ENCODE data around the gene EIF3B. TPM values are rescaled to one million over a fixed set of nuclear protein-coding genes. Genes with fewer than 3 reads are reported as not detected.

The EIF3B gene
- total and polyA plus RNA-seq, 9 of the 15 experiments (the other 6 are each of a cell fraction or from before 2014, with no cell fraction given) = 25.9 to 494 (median 357) TPM

DNA sequence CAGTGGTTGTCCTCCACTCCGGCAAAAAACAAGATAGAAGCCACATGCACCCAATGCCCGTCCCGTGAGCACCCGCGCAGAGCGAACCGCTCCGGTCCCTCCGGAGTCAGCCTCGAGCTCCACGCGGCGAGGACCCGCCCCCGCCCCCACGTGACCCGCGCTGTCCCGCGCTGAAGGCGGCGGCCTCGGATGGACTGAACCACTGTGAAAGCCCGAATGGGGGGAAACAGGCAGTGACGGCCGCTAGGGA, 766 bp upstream of the EIF3B start (continued):
- peak; percentile 83 for TF ChIP-seq ZNF263 (CRISPR knock-in tag; IDR thresholded peaks at IDR 0.05; ENCODE audit: borderline replicate concordance)
- TF ChIP-seq, protein P1, sequence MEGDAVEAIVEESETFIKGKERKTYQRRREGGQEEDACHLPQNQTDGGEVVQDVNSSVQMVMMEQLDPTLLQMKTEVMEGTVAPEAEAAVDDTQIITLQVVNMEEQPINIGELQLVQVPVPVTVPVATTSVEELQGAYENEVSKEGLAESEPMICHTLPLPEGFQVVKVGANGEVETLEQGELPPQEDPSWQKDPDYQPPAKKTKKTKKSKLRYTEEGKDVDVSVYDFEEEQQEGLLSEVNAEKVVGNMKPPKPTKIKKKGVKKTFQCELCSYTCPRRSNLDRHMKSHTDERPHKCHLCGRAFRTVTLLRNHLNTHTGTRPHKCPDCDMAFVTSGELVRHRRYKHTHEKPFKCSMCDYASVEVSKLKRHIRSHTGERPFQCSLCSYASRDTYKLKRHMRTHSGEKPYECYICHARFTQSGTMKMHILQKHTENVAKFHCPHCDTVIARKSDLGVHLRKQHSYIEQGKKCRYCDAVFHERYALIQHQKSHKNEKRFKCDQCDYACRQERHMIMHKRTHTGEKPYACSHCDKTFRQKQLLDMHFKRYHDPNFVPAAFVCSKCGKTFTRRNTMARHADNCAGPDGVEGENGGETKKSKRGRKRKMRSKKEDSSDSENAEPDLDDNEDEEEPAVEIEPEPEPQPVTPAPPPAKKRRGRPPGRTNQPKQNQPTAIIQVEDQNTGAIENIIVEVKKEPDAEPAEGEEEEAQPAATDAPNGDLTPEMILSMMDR (IDR thresholded peaks at IDR 0.05 in 2 of 3, conservative IDR thresholded peaks at IDR 0.05 in 1 of 3; ENCODE audit: insufficient read depth in 2 of 3, low read depth in 1 of 3, low read length in 3 of 3) = 0 out of 6 replicates have a peak, but pooled peaks of 1 of the 3 experiments have one; percentile 1
- TF ChIP-seq ZNF717 (CRISPR knock-in tag; IDR thresholded peaks at IDR 0.05) = no peak
- TF ChIP-seq, protein P2, sequence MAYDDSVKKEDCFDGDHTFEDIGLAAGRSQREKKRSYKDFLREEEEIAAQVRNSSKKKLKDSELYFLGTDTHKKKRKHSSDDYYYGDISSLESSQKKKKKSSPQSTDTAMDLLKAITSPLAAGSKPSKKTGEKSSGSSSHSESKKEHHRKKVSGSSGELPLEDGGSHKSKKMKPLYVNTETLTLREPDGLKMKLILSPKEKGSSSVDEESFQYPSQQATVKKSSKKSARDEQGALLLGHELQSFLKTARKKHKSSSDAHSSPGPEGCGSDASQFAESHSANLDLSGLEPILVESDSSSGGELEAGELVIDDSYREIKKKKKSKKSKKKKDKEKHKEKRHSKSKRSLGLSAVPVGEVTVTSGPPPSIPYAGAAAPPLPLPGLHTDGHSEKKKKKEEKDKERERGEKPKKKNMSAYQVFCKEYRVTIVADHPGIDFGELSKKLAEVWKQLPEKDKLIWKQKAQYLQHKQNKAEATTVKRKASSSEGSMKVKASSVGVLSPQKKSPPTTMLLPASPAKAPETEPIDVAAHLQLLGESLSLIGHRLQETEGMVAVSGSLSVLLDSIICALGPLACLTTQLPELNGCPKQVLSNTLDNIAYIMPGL (CRISPR knock-in tag; IDR thresholded peaks at IDR 0.05) = 0 out of 2 replicates have a peak, but pooled peaks have one; percentile 68
- no peak for TF ChIP-seq MCM5 (IDR thresholded peaks at IDR 0.05; ENCODE audit: low read depth)
- TF ChIP-seq CHD2 (IDR thresholded peaks at IDR 0.05; ENCODE audit: low read depth, low read length) = no peak
- no peak for TF ChIP-seq HNRNPK (IDR thresholded peaks at IDR 0.05; ENCODE audit: low read depth, low read length, poor library complexity, severe bottlenecking)
- TF ChIP-seq, protein P3, sequence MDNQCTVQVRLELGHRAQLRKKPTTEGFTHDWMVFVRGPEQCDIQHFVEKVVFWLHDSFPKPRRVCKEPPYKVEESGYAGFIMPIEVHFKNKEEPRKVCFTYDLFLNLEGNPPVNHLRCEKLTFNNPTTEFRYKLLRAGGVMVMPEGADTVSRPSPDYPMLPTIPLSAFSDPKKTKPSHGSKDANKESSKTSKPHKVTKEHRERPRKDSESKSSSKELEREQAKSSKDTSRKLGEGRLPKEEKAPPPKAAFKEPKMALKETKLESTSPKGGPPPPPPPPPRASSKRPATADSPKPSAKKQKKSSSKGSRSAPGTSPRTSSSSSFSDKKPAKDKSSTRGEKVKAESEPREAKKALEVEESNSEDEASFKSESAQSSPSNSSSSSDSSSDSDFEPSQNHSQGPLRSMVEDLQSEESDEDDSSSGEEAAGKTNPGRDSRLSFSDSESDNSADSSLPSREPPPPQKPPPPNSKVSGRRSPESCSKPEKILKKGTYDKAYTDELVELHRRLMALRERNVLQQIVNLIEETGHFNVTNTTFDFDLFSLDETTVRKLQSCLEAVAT (IDR thresholded peaks at IDR 0.05) = no peak; a peak in 1 of 4 replicates
- peak in 1 of 3 experiments; percentile 48 for TF ChIP-seq YY1 (IDR thresholded peaks at IDR 0.05; ENCODE audit: borderline replicate concordance in 1 of 3, control insufficient read depth in 1 of 3, extremely low read depth in 1 of 3, insufficient read depth in 3 of 3, insufficient read length in 1 of 3, insufficient replicate concordance in 2 of 3, low read depth in 1 of 3, low read length in 2 of 3)
- TF ChIP-seq, protein P4, sequence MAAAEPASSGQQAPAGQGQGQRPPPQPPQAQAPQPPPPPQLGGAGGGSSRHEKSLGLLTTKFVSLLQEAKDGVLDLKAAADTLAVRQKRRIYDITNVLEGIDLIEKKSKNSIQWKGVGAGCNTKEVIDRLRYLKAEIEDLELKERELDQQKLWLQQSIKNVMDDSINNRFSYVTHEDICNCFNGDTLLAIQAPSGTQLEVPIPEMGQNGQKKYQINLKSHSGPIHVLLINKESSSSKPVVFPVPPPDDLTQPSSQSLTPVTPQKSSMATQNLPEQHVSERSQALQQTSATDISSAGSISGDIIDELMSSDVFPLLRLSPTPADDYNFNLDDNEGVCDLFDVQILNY (CRISPR knock-in tag; IDR thresholded peaks at IDR 0.05) = peak; percentile 89
- TF ChIP-seq, protein P5, sequence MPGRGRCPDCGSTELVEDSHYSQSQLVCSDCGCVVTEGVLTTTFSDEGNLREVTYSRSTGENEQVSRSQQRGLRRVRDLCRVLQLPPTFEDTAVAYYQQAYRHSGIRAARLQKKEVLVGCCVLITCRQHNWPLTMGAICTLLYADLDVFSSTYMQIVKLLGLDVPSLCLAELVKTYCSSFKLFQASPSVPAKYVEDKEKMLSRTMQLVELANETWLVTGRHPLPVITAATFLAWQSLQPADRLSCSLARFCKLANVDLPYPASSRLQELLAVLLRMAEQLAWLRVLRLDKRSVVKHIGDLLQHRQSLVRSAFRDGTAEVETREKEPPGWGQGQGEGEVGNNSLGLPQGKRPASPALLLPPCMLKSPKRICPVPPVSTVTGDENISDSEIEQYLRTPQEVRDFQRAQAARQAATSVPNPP (IDR thresholded peaks at IDR 0.05; ENCODE audit: borderline replicate concordance, insufficient read depth, insufficient read length) = no peak
- 0 out of 2 replicates have a peak, but pooled peaks have one; percentile 23 for TF ChIP-seq ZNF76 (CRISPR knock-in tag; IDR thresholded peaks at IDR 0.05; ENCODE audit: borderline replicate concordance)
- TF ChIP-seq ERF (CRISPR knock-in tag; IDR thresholded peaks at IDR 0.05) = 0 out of 2 replicates have a peak, but pooled peaks have one; percentile 59
- TF ChIP-seq TBP (optimal IDR thresholded peaks at IDR 0.05; ENCODE audit: low read depth, low read length) = peak; percentile 46
- peak; percentile 49; the same call in 1 of the 2 replicates for TF ChIP-seq POLR2H (tag; IDR thresholded peaks at IDR 0.05; ENCODE audit: low read depth)

Data from K562 (cell line).